H1 (cell line): Measurements from ENCODE around the gene PLCL1.
A peak's percentile ranks its signal among the peaks of the same experiment; 100 is the strongest.

Experiments
- GABPA ChIP-seq: IDR thresholded peaks from 2 replicates; pipeline ENCODE4 v1.6.1; 2011; ENCODE audit warnings: mild to moderate bottlenecking, low read length, moderate library complexity, borderline replicate concordance; ENCODE audit not compliant: insufficient read depth
- POLR2AphosphoS5 ChIP-seq: IDR thresholded peaks from 2 replicates; pipeline ENCODE4 v1.6.1; 2011; ENCODE audit warnings: low read depth, low read length
- TF ChIP-seq, protein P1 (sequence below), 3 experiments: IDR thresholded peaks; 1 replicate in 2 of 3; 2 replicates in 1 of 3; pipeline versions ENCODE4 v1.5.1 to v1.6.1; 2011; ENCODE audit warnings: low read length in 3 of 3, mild to moderate bottlenecking in 3 of 3, inconsistent platforms in 2 of 3, low read depth in 1 of 3, moderate library complexity in 1 of 3; ENCODE audit not compliant: insufficient read depth in 1 of 3; ENCODE audit errors: control extremely low read depth in 1 of 3

DNA sequence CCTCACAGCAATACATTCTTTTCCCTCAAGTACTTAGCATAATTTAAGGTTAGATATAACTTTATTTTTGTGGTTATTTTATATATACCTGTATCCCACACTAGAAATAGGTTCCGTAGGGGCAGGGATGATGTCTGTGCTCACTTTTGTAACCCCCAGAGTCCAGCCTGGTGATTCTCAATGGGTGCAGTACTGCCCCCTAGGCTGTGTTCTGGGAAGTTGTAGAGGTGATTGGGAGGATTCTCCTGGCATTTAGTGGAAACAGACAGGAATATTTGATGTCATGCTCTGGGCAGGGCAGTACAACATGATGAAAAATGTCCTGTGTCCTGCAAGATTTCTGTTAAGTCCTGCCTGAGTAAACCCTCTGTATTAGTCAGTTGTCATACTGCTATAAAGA lies 333.3 kb downstream of the PLCL1 start:
- no peak for TF ChIP-seq POLR2AphosphoS5
- TF ChIP-seq, protein P1, sequence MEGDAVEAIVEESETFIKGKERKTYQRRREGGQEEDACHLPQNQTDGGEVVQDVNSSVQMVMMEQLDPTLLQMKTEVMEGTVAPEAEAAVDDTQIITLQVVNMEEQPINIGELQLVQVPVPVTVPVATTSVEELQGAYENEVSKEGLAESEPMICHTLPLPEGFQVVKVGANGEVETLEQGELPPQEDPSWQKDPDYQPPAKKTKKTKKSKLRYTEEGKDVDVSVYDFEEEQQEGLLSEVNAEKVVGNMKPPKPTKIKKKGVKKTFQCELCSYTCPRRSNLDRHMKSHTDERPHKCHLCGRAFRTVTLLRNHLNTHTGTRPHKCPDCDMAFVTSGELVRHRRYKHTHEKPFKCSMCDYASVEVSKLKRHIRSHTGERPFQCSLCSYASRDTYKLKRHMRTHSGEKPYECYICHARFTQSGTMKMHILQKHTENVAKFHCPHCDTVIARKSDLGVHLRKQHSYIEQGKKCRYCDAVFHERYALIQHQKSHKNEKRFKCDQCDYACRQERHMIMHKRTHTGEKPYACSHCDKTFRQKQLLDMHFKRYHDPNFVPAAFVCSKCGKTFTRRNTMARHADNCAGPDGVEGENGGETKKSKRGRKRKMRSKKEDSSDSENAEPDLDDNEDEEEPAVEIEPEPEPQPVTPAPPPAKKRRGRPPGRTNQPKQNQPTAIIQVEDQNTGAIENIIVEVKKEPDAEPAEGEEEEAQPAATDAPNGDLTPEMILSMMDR (IDR thresholded peaks at IDR 0.05; ENCODE audit: control extremely low read depth in 1 of 3, insufficient read depth in 1 of 3, low read depth in 1 of 3, low read length in 3 of 3) = peak; percentile 55 to 71 (median 59)
- TF ChIP-seq GABPA = no peak
